GM12874 (cell line): ENCODE measurements around the gene CCNG2.

ENCODE experiments used
- CTCF ChIP-seq: IDR thresholded peaks from 2 replicates; pipeline ENCODE4 v1.5.1; 2011; ENCODE audit warnings: low read depth, mild to moderate bottlenecking, control low read depth, low read length, moderate library complexity; ENCODE audit not compliant: insufficient read depth

CCNG2 gene

GRCh38 chr4:77141964-77142645, 14.9 kb upstream of the CCNG2 start:
- no peak for TF ChIP-seq CTCF

GRCh38 chr4:77142646-77143028, 14.4 kb upstream of the CCNG2 start:
- no peak for TF ChIP-seq CTCF

GRCh38 chr4:77143091-77143490, 13.9 kb upstream of the CCNG2 start:
- no peak for TF ChIP-seq CTCF

- no peak for TF ChIP-seq CTCF
These were observed 11.2 kb upstream of the CCNG2 start for GRCh38 chr4:77145842-77146185.

- TF ChIP-seq CTCF, result no peak
These were observed 10.6 kb upstream of the CCNG2 start for GRCh38 chr4:77146186-77147078.

- no peak for TF ChIP-seq CTCF
These were observed 9.8 kb upstream of the CCNG2 start for GRCh38 chr4:77147079-77147782.

- TF ChIP-seq CTCF, result no peak
These were observed 8.9 kb upstream of the CCNG2 start for GRCh38 chr4:77148078-77148477.
